Nucleus accumbens (tissue), 56 donors: ENCODE data around the gene CD8B2.
A peak's percentile ranks its signal among the peaks of the same experiment; 100 is the strongest.
"Not testable (repeated sequence)": the region's sequence is repeated elsewhere in the genome, so short reads cannot be mapped to it uniquely, and the experiment has no call there.

ENCODE experiments used
- DNase-seq, 56 donors: peaks; one replicate each; lab custom pipeline; 2025; lab: John Stamatoyannopoulos, UW

The CD8B2 gene

DNA sequence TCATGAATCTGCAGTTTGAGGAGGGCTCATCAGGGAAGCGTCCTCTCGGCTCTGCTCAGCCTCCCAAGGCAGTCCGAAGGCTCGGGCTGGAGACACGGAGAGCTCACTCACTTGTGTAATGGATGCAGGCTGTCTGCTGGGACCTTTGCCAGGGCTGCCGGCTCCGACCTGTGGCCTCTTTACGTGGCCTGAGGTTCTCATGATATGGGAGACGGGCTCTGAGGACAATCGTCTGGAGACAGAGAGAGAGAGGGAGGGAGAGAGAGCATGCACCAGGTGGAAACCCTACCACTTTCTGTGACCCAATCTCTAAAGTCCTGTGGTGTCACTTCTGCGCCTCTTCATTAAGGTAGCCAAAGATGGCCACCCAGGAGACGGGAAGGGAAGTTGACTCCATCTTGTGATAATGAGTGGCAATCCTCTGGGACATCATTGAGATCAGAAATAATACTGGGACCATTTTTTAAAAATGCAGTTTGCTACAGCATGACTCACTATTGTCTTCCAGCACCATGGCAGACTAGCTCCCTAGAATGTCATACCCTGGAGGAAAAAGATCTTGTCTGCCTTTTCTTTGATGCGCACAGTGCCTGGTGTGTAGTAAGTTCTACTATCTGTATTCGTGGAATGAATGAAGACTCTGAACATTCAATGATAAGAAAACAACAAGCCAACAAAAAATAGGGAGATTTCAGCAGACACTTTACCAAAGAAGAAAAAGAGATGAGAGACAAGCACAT lies 60.2 kb downstream of the CD8B2 start:
- DNase-seq, result no peak

DNA sequence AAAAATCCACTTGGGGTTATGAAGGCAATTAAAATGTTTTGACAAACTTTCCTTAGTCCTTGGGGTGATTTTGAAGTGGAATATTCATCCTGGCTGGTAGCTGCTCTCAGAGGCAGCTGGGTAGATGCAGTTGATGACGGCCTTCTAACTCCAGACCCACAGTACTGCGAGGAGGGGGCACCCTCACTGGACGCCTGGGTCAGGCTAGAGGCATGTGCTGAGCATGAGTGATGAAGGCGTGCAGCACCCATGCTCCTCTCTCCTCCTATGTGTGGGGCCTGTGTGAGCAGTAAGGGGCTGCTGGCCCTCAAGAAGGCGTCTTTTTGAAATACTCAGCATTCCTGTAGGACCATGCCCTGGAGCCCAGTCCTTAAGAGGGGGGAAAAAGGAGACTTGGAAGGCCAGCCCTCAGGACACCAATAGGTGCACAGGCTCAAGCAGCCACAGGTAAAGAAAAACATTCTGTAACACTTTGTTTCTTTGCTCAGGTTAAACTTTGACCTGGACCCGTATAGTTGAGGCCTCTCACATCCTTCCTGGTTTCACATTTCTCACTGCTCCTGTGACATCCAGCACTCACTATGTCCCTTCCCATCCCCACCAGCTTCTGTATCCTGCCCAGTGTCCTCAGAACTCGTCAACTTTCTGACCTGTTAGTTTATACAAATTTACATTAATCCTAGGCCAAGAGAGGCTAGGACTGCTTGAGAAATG lies 64.4 kb downstream of the CD8B2 start:
- DNase-seq, result no peak

DNA sequence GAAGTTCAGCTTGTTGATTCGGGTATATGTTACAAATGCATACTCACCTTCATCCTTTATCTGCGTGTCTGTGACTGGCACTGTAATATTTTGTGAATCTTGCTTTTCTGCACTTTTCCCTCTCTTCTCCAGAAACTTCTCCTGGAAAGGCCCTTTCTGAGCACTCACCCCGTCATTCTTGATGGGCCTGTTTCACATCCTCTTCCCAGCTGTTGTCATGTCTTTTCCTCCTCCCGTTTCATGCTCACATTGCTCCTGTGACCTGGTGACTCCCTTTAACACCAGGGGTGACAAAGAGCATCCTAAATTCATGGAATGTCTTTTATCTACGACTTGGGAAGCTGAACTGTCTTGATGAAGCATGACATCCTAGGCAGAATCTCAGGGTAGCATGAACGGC lies 65.8 kb downstream of the CD8B2 start:
- no peak for DNase-seq

DNA sequence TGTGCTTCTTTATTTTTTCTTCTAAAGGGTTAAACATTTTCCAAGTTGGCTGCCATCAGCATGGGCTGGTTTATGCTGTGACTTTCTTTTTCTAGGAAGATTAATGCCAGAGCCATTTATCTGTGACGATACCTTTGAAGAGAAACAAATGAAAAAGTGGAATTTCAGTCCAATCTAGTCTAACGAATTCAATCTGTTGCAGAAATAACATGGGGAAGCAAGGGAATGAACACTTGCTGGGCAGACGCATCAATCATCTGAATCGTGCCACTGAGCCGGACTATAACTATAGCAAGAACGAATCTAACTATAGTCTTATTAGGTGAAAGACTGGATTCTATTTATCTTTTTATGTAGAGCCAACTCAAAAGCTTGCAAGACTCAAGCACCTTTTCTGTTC lies 66.2 kb downstream of the CD8B2 start:
- DNase-seq, result no peak

DNA sequence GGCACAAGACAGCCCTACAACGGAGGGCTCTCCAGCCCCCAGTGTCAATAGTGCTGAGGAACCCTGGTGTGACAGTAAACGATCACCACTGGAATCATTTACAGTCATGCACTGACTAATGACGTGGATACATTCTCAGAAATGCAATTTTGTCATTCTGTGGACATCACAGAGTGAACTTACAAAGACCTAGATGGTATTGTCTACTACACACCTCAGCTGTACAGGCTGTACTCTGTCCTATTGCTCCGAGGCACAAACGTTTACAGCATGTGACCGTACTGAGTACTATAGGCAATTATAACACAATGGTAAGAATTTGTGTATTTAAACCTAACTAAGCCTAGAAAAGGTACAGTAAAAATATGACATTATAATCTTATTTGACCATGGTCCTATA lies 67.2 kb downstream of the CD8B2 start:
- no peak for DNase-seq

DNA sequence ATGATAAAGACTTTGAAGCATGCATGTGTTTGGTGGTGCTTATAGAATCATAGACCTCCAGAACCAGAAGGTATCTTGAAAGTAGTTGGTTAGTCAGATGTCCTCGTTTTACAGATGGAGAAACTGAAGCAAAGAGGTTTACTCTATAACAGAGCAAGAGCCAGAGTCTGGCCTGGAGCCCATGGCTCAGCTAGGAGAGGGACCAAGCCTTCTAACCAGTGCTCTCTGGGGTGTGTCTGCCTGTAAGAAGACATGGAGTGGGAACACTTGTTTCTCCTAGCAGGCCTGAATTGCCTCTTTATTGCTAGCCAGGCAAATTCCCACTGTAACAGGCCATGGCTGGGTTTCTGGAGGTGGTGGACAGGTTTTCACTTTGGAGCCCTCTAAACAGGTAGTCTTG lies 67.9 kb downstream of the CD8B2 start:
- no peak for DNase-seq

DNA sequence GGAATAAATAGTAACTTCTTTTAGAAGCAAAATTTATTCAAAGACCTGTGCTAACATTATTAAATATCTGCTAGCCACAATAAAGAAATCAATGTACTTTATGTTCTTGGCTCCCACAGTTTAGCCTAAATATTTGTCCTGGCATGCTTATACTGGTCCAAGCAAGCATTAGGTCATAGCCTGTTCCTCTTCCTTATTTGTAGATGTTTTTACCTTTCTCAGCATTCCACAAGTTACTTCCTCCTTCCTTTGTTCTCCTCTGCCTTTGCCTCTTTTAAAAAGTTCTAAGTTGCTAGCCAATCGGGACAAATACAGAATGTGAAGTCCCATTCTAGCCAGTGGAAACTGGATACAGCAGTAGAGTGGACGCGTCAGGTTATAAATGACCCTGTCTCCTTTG lies 72.6 kb downstream of the CD8B2 start:
- DNase-seq, result not testable (repeated sequence)

DNA sequence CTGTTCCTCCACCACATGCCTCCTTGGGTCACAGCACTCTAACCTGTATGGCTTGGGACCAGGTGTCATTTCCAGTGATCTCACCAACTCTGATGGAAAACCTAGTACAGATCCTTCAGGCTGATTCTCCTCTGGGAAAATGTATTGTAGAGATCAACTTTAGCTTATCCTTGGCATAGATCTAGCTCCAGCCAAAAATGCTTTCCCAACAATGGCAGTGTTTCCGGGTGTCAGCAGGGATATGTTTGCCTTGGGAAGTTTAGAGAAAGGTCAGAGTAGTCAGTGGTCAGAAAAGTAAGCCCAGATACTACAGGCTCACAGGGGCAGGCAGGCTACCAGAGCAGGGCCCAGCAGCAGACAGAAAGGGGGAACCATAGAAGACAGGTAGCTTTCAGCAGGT lies 73.6 kb downstream of the CD8B2 start:
- DNase-seq, result no peak

DNA sequence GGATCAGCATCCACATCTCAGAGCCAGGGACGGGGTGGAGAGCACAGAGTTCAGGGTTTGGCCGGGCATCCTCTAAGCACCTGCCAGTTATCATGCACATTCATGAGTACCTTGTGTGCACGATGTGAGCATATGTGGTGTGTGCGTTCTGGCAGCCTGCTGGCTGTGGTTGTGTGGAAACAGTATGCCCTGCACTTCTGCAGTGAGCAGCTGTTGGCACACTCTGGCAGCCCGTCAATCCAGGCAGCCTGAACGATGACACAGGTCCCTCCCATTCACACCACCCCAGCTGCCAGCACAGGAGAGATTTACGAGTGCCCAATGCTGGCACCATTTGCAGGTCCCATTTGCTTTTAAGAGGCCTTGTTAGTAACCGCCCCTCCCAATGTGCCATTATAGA lies 74.2 kb downstream of the CD8B2 start:
- no peak for DNase-seq

DNA sequence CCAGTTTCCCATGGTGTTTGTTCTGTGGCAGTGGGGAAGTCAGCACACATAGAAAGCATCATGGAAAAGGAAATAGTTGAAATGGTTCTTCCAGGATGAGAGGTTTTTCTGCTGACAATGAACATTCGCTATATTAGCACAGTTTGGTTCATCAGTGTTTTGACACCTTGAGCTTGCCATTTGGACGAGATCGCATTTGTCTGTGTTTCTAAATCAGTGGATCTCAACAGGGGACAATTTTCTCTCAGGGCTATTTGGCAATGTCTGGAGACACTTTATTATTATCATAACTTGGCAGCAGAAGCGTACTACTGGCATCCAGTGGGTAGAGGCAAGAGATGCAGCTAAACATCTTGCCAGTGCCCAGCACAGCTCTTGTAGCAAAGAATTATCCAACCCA lies 74.6 kb downstream of the CD8B2 start:
- no peak for DNase-seq

DNA sequence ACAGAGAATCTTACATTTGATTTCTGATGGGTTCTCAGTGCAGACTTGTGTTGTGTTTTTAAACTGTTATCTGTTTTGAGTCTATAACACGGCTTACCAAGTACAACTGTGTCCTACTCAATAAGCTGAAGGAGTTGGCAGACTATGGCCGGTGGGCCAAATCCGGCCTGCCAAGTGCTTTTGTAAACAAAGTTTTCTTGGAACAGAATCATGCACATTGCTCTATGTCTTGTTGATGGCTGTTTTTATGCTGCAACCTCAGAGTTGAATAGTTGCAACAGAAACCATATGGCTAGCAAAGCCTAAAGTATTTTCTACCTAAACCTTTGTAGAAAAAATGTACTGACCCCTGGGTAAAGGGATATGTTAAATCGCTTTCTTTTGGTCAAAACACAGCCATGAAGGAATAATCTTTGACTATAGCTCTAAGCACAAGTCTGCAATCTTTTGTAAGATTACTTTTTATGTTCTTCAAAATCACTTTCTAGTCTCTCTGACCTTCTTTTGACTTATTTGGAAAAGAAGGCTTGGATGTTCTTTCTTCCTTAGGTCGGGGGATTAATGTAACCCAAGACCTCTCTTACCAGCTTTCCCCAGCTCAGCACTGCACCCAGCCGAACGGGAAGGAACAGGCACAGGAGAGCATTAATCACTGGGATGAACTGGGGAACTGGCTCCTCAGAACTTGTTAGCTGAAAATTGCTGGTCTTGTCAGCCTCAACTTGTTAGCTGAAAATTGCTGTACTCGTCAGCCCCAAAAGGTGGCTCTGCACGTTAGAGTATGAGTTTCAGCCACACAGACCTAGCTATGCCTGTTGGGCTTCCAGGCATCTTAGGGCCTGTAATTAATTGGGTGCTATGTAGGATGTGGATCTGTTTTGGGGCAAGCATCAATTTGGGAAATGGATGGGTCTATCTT lies 75.4 kb downstream of the CD8B2 start:
- peak in 5 of 56 donors; percentile 1 to 21 (median 7) for DNase-seq

DNA sequence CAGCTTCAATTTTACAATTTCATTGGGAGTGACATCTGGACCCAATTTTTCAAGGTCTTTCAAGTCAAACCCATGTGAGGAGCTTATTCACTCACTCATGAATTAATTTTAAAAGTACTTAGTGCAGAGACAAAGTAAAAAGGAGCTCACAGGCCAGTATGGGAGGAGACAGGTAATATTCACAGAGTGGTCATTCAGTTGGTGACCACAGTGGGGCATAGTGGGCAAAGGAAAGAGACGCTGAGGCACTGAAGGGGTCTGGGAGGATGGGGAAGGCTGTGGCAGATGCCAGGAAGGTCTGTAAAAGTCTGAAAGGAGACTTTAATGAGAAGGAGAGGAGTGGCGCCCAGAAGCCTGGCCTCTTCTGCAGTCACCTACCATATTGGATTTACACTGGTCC lies 76.0 kb downstream of the CD8B2 start:
- no peak for DNase-seq

DNA sequence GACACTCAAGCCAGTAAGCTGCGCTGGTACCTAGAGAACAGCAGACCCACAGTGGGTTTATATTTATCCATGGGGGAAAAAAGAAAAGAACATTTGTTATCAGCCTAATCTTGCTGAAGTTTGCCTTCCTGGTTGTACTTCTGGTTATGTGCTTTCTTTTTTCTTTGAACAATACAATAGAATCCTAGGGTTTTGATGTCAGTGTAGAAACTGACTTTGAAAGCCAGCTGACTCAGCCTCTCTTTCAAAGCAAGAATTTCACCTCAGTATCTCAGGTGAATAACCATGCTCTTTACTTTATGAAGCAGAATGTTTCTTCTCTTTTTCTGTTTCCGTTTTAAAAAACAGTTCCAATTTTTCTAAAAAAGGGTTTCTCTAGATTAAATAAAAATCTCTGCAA lies 78.4 kb downstream of the CD8B2 start:
- DNase-seq, result no peak

DNA sequence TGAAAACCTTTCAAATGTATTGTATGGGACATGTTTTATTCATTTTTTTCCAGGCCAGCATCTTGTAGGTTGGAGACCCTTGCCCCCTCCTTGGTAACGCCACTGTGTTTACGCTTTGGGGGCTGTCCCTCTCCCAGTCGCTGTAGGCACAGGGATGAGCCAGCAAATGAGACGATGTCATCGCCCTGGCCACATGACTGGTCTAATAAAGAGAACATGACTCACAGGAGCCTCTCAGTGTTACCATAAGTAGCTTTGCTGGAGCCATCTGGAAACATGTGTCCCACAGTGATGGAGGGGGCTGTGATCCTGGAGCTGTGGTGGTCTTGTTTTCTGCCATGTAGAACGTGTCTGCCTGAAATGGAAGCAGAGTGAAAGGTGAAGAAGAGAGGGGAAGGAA lies 78.9 kb downstream of the CD8B2 start:
- peak in 2 of 56 donors; percentile 6 to 43 for DNase-seq

DNA sequence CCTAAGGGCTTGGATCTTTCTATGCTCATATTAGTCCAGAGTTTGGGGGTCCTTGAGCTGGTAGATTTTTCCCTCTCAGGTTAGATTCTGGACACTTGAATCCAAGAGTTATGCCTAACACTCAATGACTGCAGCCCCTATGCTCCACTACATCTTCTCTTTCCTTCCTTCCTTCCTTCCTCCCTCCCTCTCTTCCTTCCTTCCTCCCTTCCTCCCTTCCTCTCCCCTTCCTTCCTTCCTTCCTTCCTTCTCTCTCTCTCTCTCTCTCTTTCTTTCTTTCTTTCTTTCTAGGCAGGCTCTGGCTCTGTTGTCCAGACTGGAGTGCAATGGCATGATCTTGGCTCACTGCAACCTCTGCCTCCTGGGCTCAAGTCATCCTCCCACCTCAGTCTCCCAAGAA lies 79.3 kb downstream of the CD8B2 start:
- not testable (repeated sequence) for DNase-seq

DNA sequence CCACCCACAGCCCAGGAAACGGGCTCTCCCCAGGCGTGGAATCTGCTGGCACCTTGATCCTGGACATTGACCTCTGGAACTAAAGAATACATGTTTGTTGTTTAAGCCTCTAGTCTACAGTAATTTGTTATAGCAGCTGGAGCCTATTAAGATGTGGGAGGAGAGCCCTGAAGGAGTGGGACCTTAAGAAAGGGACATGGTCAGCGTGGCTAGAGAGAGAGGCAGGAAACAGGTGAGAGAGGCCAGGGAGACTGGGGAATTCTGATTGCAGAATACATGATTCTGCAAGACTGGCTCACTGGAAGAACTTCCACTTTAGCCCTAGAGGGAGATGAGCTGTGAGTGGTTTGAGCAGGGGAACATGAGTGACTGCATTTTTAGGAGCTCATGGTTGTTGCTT lies 83.2 kb downstream of the CD8B2 start:
- DNase-seq, result no peak
